IPS-11a (cell line): Measurements from ENCODE around the gene TFE3.

Source experiments
- H3K4me3 ChIP-seq: one replicate; pipeline ENCODE4 v1.5.1; 2013; ENCODE audit warnings: low read depth, low read length, control low read depth

The TFE3 gene

GRCh38 chrX:49043220-49043986, at the start of gene TFE3:
TFE3 (minus strand) TSS chrX:49043357; CDS start chrX:49043226, 131 bp downstream.
- H3K4me3 ChIP-seq, result peak within 1 kb of the TSS; percentile 65

- H3K4me3 ChIP-seq, result no peak overlapping the region
Observed at GRCh38 chrX:49089553-49089952, 46.4 kb upstream of the TFE3 start.

GRCh38 chrX:49082271-49082871, 39.2 kb upstream of the TFE3 start:
- H3K4me3 ChIP-seq, result no peak overlapping the region

- H3K4me3 ChIP-seq, result peak within 1 kb of the TSS; percentile 59
Observed at GRCh38 chrX:49079489-49080428, 36.6 kb upstream of the TFE3 start, which contains the start of gene WDR45. WDR45 (minus strand) TSS chrX:49079887; CDS start chrX:49078095, 1,792 bp downstream.

- H3K4me3 ChIP-seq, result no peak overlapping the region
Observed at GRCh38 chrX:49077941-49078340, 34.8 kb upstream of the TFE3 start.

- no peak overlapping the region for H3K4me3 ChIP-seq
Observed at GRCh38 chrX:49075347-49075746, 32.2 kb upstream of the TFE3 start.

- peak within 1 kb of the TSS; percentile 67 for H3K4me3 ChIP-seq
Observed at GRCh38 chrX:49073601-49074575, 30.7 kb upstream of the TFE3 start, which contains the start of gene PRAF2. PRAF2 (minus strand) TSS chrX:49074002; CDS start chrX:49073987, 15 bp downstream.

- peak overlapping the region; percentile 67 for H3K4me3 ChIP-seq
Observed at GRCh38 chrX:49072712-49073095, 29.5 kb upstream of the TFE3 start.

GRCh38 chrX:49071877-49072711, 28.9 kb upstream of the TFE3 start:
- peak overlapping the region; percentile 6 for H3K4me3 ChIP-seq

- no peak overlapping the region for H3K4me3 ChIP-seq
Observed at GRCh38 chrX:49070988-49071387, 27.8 kb upstream of the TFE3 start.

GRCh38 chrX:49069038-49069437, 25.9 kb upstream of the TFE3 start:
- H3K4me3 ChIP-seq, result no peak overlapping the region

- no peak overlapping the region for H3K4me3 ChIP-seq
Observed at GRCh38 chrX:49067285-49068120, 24.3 kb upstream of the TFE3 start.

- H3K4me3 ChIP-seq, result no peak overlapping the region
Observed at GRCh38 chrX:49066690-49067089, 23.5 kb upstream of the TFE3 start.

GRCh38 chrX:49066278-49066677, 23.1 kb upstream of the TFE3 start:
- no peak overlapping the region for H3K4me3 ChIP-seq

- H3K4me3 ChIP-seq, result no peak overlapping the region
Observed at GRCh38 chrX:49064735-49065134, 21.6 kb upstream of the TFE3 start.

GRCh38 chrX:49064303-49064702, 21.1 kb upstream of the TFE3 start:
- no peak overlapping the region for H3K4me3 ChIP-seq

- H3K4me3 ChIP-seq, result no peak overlapping the region
Observed at GRCh38 chrX:49063715-49064114, 20.6 kb upstream of the TFE3 start.

- no peak overlapping the region for H3K4me3 ChIP-seq
Observed at GRCh38 chrX:49061916-49062315, 18.8 kb upstream of the TFE3 start.
